ENCODE data around the gene PCDHA1.

DNA sequence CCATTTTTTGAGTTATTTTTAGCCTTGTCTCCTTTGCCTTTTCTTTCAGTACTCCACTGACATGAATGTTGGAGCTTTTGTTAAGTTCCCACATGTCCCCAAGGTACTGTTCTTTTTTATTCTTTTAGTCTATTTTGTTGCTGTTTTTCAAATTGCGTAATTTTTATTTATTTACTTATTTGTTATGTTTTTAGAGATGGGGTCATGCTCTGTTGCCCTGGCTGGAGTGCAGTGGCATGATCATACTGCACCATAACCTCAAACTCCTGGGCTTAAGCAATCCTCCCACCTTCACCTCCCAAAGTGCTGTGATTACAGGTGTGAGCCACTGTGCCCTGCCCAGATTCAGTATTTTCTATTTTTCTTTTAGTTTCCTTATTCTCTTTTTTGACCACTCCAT is 5.4 kb upstream of the PCDHA1 start:
- TF ChIP-seq, protein P1, sequence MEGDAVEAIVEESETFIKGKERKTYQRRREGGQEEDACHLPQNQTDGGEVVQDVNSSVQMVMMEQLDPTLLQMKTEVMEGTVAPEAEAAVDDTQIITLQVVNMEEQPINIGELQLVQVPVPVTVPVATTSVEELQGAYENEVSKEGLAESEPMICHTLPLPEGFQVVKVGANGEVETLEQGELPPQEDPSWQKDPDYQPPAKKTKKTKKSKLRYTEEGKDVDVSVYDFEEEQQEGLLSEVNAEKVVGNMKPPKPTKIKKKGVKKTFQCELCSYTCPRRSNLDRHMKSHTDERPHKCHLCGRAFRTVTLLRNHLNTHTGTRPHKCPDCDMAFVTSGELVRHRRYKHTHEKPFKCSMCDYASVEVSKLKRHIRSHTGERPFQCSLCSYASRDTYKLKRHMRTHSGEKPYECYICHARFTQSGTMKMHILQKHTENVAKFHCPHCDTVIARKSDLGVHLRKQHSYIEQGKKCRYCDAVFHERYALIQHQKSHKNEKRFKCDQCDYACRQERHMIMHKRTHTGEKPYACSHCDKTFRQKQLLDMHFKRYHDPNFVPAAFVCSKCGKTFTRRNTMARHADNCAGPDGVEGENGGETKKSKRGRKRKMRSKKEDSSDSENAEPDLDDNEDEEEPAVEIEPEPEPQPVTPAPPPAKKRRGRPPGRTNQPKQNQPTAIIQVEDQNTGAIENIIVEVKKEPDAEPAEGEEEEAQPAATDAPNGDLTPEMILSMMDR (IDR thresholded peaks at IDR 0.05; ENCODE audit: low read depth, low read length, poor library complexity, severe bottlenecking): no peak
- no peak for TF ChIP-seq EZH2phosphoT487 (IDR thresholded peaks at IDR 0.05; ENCODE audit: borderline replicate concordance, low read length)

Measured in DOHH2 (cell line).